Astrocyte (in vitro differentiated cells and primary cell): Measurements from ENCODE around the gene CRYBB1. TPM values are rescaled to one million over a fixed set of nuclear protein-coding genes. Genes with fewer than 3 reads are reported as not detected.

ENCODE experiments used
- DNase-seq: peaks from one replicate; pipeline ENCODE4 v3.0.0-alpha.2; 2010; ENCODE audit warnings: low read depth
- FAIRE-seq: peaks from 2 replicates; lab custom pipeline; 2011; peaks lifted over from hg19 to GRCh38; lab: Jason Lieb, UNC
- H2AFZ ChIP-seq: 2 replicates; pipeline ENCODE4 v1.6.0; 2012; ENCODE audit warnings: low read depth, low read length, inconsistent platforms
- H3K27ac ChIP-seq: 2 replicates; pipeline ENCODE4 v1.5.1; 2011; ENCODE audit warnings: low read depth, low read length, inconsistent platforms
- H3K27me3 ChIP-seq: 2 replicates; pipeline ENCODE4 v1.6.0; 2011; ENCODE audit warnings: low read length, inconsistent platforms; ENCODE audit not compliant: insufficient read depth
- H3K36me3 ChIP-seq: 2 replicates; pipeline ENCODE4 v1.5.1; 2011; ENCODE audit warnings: low read length, inconsistent platforms; ENCODE audit not compliant: insufficient read depth
- H3K4me1 ChIP-seq: 2 replicates; pipeline ENCODE4 v1.5.1; 2011; ENCODE audit warnings: low read length, inconsistent platforms; ENCODE audit not compliant: insufficient read depth
- H3K4me2 ChIP-seq: 2 replicates; pipeline ENCODE4 v1.6.0; 2012; ENCODE audit warnings: low read length, inconsistent platforms
- H3K4me3 ChIP-seq: 2 replicates; pipeline ENCODE4 v1.5.1; 2011; ENCODE audit warnings: low read depth, mild to moderate bottlenecking, low read length, inconsistent platforms; ENCODE audit not compliant: insufficient read depth
- H3K79me2 ChIP-seq: 2 replicates; pipeline ENCODE4 v1.6.0; 2012; ENCODE audit warnings: mild to moderate bottlenecking, low read length, inconsistent platforms; ENCODE audit not compliant: insufficient read depth
- H3K9ac ChIP-seq: 2 replicates; pipeline ENCODE4 v1.6.0; 2012; ENCODE audit warnings: mild to moderate bottlenecking, low read length, inconsistent platforms
- H3K9me3 ChIP-seq: 2 replicates; pipeline ENCODE4 v1.5.1; 2012; ENCODE audit warnings: low read depth, mild to moderate bottlenecking, low read length, inconsistent platforms; ENCODE audit not compliant: insufficient read depth
- H4K20me1 ChIP-seq: 2 replicates; pipeline ENCODE4 v1.6.0; 2012; ENCODE audit warnings: low read length, inconsistent platforms; ENCODE audit not compliant: insufficient read depth
- H3K27ac Mint-ChIP-seq: one replicate; pipeline ENCODE4 v1.8.0; 2021; ENCODE audit warnings: mild to moderate bottlenecking, mixed read lengths; ENCODE audit not compliant: unreplicated experiment
- H3K27me3 Mint-ChIP-seq: one replicate; pipeline ENCODE4 v1.8.0; 2021; ENCODE audit warnings: low read depth, mixed read lengths; ENCODE audit not compliant: unreplicated experiment
- H3K36me3 Mint-ChIP-seq: one replicate; pipeline ENCODE4 v1.8.0; 2021; ENCODE audit warnings: low read depth, mixed read lengths; ENCODE audit not compliant: unreplicated experiment
- H3K4me1 Mint-ChIP-seq: one replicate; pipeline ENCODE4 v1.8.0; 2021; ENCODE audit warnings: low read depth, mixed read lengths; ENCODE audit not compliant: unreplicated experiment
- H3K4me3 Mint-ChIP-seq: one replicate; pipeline ENCODE4 v1.8.0; 2021; ENCODE audit warnings: mild to moderate bottlenecking, moderate library complexity, mixed read lengths; ENCODE audit not compliant: unreplicated experiment
- H3K9me3 Mint-ChIP-seq: one replicate; pipeline ENCODE4 v1.8.0; 2021; ENCODE audit warnings: mild to moderate bottlenecking, mixed read lengths; ENCODE audit not compliant: unreplicated experiment
- EZH2 ChIP-seq: IDR thresholded peaks from 2 replicates; pipeline ENCODE4 v1.6.1; 2012; ENCODE audit warnings: mild to moderate bottlenecking, low read length, inconsistent platforms; ENCODE audit not compliant: insufficient read depth
- total RNA-seq: library from RNA; stranded (reverse); gene quantifications from 2 replicates; pipeline ENCODE4 v1.2.1, GENCODE V29; 2021
- TF ChIP-seq, protein P1 (sequence below): IDR thresholded peaks from 2 replicates; pipeline ENCODE4 v1.5.1; 2011; ENCODE audit warnings: low read depth, mild to moderate bottlenecking, inconsistent platforms, low read length, moderate library complexity; ENCODE audit not compliant: insufficient read depth

CRYBB1 gene
- total RNA-seq, 1 donor from 2014 or later, result not detected

- Histone ChIP-seq H3K9ac (no peak within 1 kb of the TSS), H3K9me3 (no peaks in the 10 kb centered on the region), H3K79me2 (no peaks in the 10 kb centered on the region), H3K4me2 (no peak within 1 kb of the TSS), H3K4me3 (no peak within 1 kb of the TSS), H3K4me1 (peaks cover 5% of the 10 kb centered on the region), H2AFZ (no peak within 1 kb of the TSS), H4K20me1 (no peaks in the 10 kb centered on the region), H3K36me3 (no peaks in the 10 kb centered on the region), H3K27ac (no peak within 1 kb of the TSS), H3K27me3 (peaks cover 5% of the 10 kb centered on the region)
- Mint-ChIP-seq H3K4me3 (peak within 1 kb of the TSS; percentile 9), H3K36me3 (no peaks in the 10 kb centered on the region), H3K27me3 (peaks cover 28% of the 10 kb centered on the region), H3K4me1 (peaks cover 9% of the 10 kb centered on the region), H3K27ac (peak within 1 kb of the TSS; percentile 48), H3K9me3 (peaks cover 3% of the 10 kb centered on the region)
- TF ChIP-seq EZH2, result no peak
- TF ChIP-seq, protein P1, sequence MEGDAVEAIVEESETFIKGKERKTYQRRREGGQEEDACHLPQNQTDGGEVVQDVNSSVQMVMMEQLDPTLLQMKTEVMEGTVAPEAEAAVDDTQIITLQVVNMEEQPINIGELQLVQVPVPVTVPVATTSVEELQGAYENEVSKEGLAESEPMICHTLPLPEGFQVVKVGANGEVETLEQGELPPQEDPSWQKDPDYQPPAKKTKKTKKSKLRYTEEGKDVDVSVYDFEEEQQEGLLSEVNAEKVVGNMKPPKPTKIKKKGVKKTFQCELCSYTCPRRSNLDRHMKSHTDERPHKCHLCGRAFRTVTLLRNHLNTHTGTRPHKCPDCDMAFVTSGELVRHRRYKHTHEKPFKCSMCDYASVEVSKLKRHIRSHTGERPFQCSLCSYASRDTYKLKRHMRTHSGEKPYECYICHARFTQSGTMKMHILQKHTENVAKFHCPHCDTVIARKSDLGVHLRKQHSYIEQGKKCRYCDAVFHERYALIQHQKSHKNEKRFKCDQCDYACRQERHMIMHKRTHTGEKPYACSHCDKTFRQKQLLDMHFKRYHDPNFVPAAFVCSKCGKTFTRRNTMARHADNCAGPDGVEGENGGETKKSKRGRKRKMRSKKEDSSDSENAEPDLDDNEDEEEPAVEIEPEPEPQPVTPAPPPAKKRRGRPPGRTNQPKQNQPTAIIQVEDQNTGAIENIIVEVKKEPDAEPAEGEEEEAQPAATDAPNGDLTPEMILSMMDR, result no peak
- DNase-seq (no peak), FAIRE-seq (no peak)
Observed at GRCh38 chr22:26621663-26622062, 3.8 kb upstream of the CRYBB1 start, which contains the start of gene CRYBA4. Gene CRYBA4 (plus strand): TSS chr22:26621963. CDS start chr22:26622597, 634 bp downstream.

GRCh38 chr22:26620197-26620596 is 2.4 kb upstream of the CRYBB1 start:
- FAIRE-seq, result no peak
- Histone ChIP-seq H3K9me3 (no peaks in the 10 kb centered on the region), H4K20me1 (no peaks in the 10 kb centered on the region), H3K4me1 (peaks cover 5% of the 10 kb centered on the region), H3K36me3 (no peaks in the 10 kb centered on the region), H3K27me3 (peaks cover 5% of the 10 kb centered on the region), H3K27ac (no peak overlapping the region), H3K9ac (no peak overlapping the region), H2AFZ (no peak overlapping the region), H3K4me3 (no peak overlapping the region), H3K79me2 (no peaks in the 10 kb centered on the region), H3K4me2 (no peak overlapping the region)
- H3K36me3 Mint-ChIP-seq, result no peaks in the 10 kb centered on the region
- peaks cover 9% of the 10 kb centered on the region for H3K4me1 Mint-ChIP-seq
- no peak for DNase-seq
- no peak overlapping the region for H3K4me3 Mint-ChIP-seq
- peaks cover 32% of the 10 kb centered on the region for H3K27me3 Mint-ChIP-seq
- H3K27ac Mint-ChIP-seq, result no peak overlapping the region
- peaks cover 3% of the 10 kb centered on the region for H3K9me3 Mint-ChIP-seq
- TF ChIP-seq, protein P1, result no peak
- TF ChIP-seq EZH2, result no peak

DNA sequence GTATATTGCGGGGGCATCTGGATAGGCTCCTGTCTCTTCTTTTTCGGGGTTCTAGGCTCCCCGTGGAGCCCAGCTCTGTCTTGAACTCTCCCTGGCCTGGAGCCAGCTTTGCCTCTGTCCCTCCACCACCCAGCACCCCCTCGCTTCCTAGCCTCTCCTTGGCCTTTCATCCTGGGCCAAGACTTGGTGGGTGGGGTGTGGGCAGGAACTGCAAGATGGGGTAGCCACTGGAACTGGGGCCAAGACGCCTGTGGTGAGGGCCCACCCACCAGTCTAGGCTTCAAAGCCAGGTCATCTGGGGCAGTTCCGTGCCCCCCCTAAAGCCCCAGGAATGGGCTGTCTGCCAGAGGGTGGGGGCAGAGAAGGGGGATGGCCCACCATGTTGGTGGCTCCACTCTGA is 1.7 kb upstream of the CRYBB1 start:
- FAIRE-seq, result no peak
- peaks cover 9% of the 10 kb centered on the region for H3K4me1 Mint-ChIP-seq
- no peaks in the 10 kb centered on the region for H3K9me3 ChIP-seq

More for the DNA sequence above, 1.7 kb upstream of the CRYBB1 start:
- Histone ChIP-seq H3K4me2 (no peak overlapping the region), H2AFZ (no peak overlapping the region), H3K36me3 (no peaks in the 10 kb centered on the region), H3K4me1 (peaks cover 5% of the 10 kb centered on the region), H3K4me3 (no peak overlapping the region), H4K20me1 (no peaks in the 10 kb centered on the region), H3K27ac (no peak overlapping the region), H3K27me3 (peaks cover 3% of the 10 kb centered on the region), H3K79me2 (no peaks in the 10 kb centered on the region), H3K9ac (no peak overlapping the region)
- Mint-ChIP-seq H3K27ac (no peak overlapping the region), H3K27me3 (peaks cover 26% of the 10 kb centered on the region), H3K9me3 (peaks cover 3% of the 10 kb centered on the region), H3K36me3 (no peaks in the 10 kb centered on the region), H3K4me3 (no peak overlapping the region)
- no peak for DNase-seq
- TF ChIP-seq, protein P1, result no peak
- no peak for TF ChIP-seq EZH2
